ENCODE results near the gene ARL9.

- TF ChIP-seq POLR2A (IDR thresholded peaks at IDR 0.05; ENCODE audit: extremely low read depth, insufficient read length) (no peak), MYC (IDR thresholded peaks at IDR 0.05; ENCODE audit: low read depth, low read length) (no peak), CTCF (IDR thresholded peaks at IDR 0.05; ENCODE audit: low read depth, low read length) (no peak)
These were observed 39.8 kb upstream of the ARL9 start for GRCh38 chr4:56465599-56466295.

Measured in NB4 (cell line).